ENCODE measurements around the gene ABCC4.
A peak's percentile ranks its signal among the peaks of the same experiment; 100 is the strongest.

The ABCC4 gene

GRCh38 chr13:95301183-95301967 is at the start of gene ABCC4:
ABCC4 (minus strand) TSS chr13:95301451; CDS start chr13:95301314, 137 bp downstream.
- peak; percentile 22 for DNase-seq (ENCODE audit: low read depth)
- peak within 1 kb of the TSS; percentile 80 for H3K4me3 ChIP-seq (ENCODE audit: low read depth, low read length)

GRCh38 chr13:95349267-95349666 is 48.0 kb upstream of the ABCC4 start:
- H3K4me3 ChIP-seq (ENCODE audit: low read depth, low read length) = no peak overlapping the region

GRCh38 chr13:95343944-95344343 is 42.7 kb upstream of the ABCC4 start:
- H3K4me3 ChIP-seq (ENCODE audit: low read depth, low read length) = no peak overlapping the region
- DNase-seq (ENCODE audit: low read depth) = no peak

More at GRCh38 chr13:95349267-95349666, 48.0 kb upstream of the ABCC4 start:
- no peak for DNase-seq (ENCODE audit: low read depth)

GRCh38 chr13:95341441-95341840 is 40.2 kb upstream of the ABCC4 start:
- no peak overlapping the region for H3K4me3 ChIP-seq (ENCODE audit: low read depth, low read length)
- DNase-seq (ENCODE audit: low read depth) = no peak

- DNase-seq (ENCODE audit: low read depth) = no peak
- H3K4me3 ChIP-seq (ENCODE audit: low read depth, low read length) = no peak overlapping the region
Measured at GRCh38 chr13:95338905-95339304, 37.7 kb upstream of the ABCC4 start.

GRCh38 chr13:95337597-95337996 is 36.3 kb upstream of the ABCC4 start:
- no peak overlapping the region for H3K4me3 ChIP-seq (ENCODE audit: low read depth, low read length)
- no peak for DNase-seq (ENCODE audit: low read depth)

GRCh38 chr13:95335667-95336066 is 34.4 kb upstream of the ABCC4 start:
- H3K4me3 ChIP-seq (ENCODE audit: low read depth, low read length) = no peak overlapping the region

GRCh38 chr13:95328386-95328785 is 27.1 kb upstream of the ABCC4 start:
- no peak for DNase-seq (ENCODE audit: low read depth)
- no peak overlapping the region for H3K4me3 ChIP-seq (ENCODE audit: low read depth, low read length)

More at GRCh38 chr13:95335667-95336066, 34.4 kb upstream of the ABCC4 start:
- no peak for DNase-seq (ENCODE audit: low read depth)

GRCh38 chr13:95327190-95327589 is 25.9 kb upstream of the ABCC4 start:
- H3K4me3 ChIP-seq (ENCODE audit: low read depth, low read length) = no peak overlapping the region
- no peak for DNase-seq (ENCODE audit: low read depth)

GRCh38 chr13:95326695-95327094 is 25.4 kb upstream of the ABCC4 start:
- no peak overlapping the region for H3K4me3 ChIP-seq (ENCODE audit: low read depth, low read length)
- no peak for DNase-seq (ENCODE audit: low read depth)

GRCh38 chr13:95325485-95325884 is 24.2 kb upstream of the ABCC4 start:
- no peak overlapping the region for H3K4me3 ChIP-seq (ENCODE audit: low read depth, low read length)
- no peak for DNase-seq (ENCODE audit: low read depth)

GRCh38 chr13:95323930-95324662 is 22.8 kb upstream of the ABCC4 start:
- H3K4me3 ChIP-seq (ENCODE audit: low read depth, low read length) = no peak overlapping the region
- DNase-seq (ENCODE audit: low read depth) = no peak

GRCh38 chr13:95319551-95320274 is 18.5 kb upstream of the ABCC4 start:
- DNase-seq (ENCODE audit: low read depth) = no peak
- no peak overlapping the region for H3K4me3 ChIP-seq (ENCODE audit: low read depth, low read length)

- DNase-seq (ENCODE audit: low read depth) = no peak
- no peak overlapping the region for H3K4me3 ChIP-seq (ENCODE audit: low read depth, low read length)
Measured at GRCh38 chr13:95317039-95317989, 16.1 kb upstream of the ABCC4 start.

GRCh38 chr13:95315752-95316151 is 14.5 kb upstream of the ABCC4 start:
- no peak overlapping the region for H3K4me3 ChIP-seq (ENCODE audit: low read depth, low read length)
- no peak for DNase-seq (ENCODE audit: low read depth)

GRCh38 chr13:95307507-95307906 is 6.3 kb upstream of the ABCC4 start:
- DNase-seq (ENCODE audit: low read depth) = no peak
- H3K4me3 ChIP-seq (ENCODE audit: low read depth, low read length) = no peak overlapping the region

- no peak for DNase-seq (ENCODE audit: low read depth)
- no peak overlapping the region for H3K4me3 ChIP-seq (ENCODE audit: low read depth, low read length)
Measured at GRCh38 chr13:95304453-95304852, 3.2 kb upstream of the ABCC4 start.

GRCh38 chr13:95301968-95302393 is 730 bp upstream of the ABCC4 start:
- peak overlapping the region; percentile 80 for H3K4me3 ChIP-seq (ENCODE audit: low read depth, low read length)
- DNase-seq (ENCODE audit: low read depth) = no peak

GRCh38 chr13:95300625-95301182 is 547 bp downstream of the ABCC4 start:
- peak; percentile 8 for DNase-seq (ENCODE audit: low read depth)
- peak overlapping the region; percentile 80 for H3K4me3 ChIP-seq (ENCODE audit: low read depth, low read length)

Measured in skeletal muscle cell (primary cell).